HG03469 (cell line): ENCODE measurements around the gene NR3C2.

Source experiments
- ATAC-seq: cut with Tn5 transposase; IDR thresholded peaks from one replicate; pipeline ENCODE4 v1.9.1; 2021; ENCODE audit warnings: mild to moderate bottlenecking, moderate library complexity, moderate number of reproducible peaks; ENCODE audit not compliant: unreplicated experiment

NR3C2 gene

GRCh38 chr4:148373093-148373492, 69.1 kb downstream of the NR3C2 start:
- no peak for ATAC-seq

- ATAC-seq, result no peak
Observed at GRCh38 chr4:148369919-148370318, 72.3 kb downstream of the NR3C2 start.

- no peak for ATAC-seq
Observed at GRCh38 chr4:148367756-148368155, 74.5 kb downstream of the NR3C2 start.

- no peak for ATAC-seq
Observed at GRCh38 chr4:148366251-148366650, 76.0 kb downstream of the NR3C2 start.

- ATAC-seq, result no peak
Observed at GRCh38 chr4:148364525-148364924, 77.7 kb downstream of the NR3C2 start.

- ATAC-seq, result no peak
Observed at GRCh38 chr4:148359769-148360168, 82.4 kb downstream of the NR3C2 start.

- ATAC-seq, result no peak
Observed at GRCh38 chr4:148355442-148356123, 86.6 kb downstream of the NR3C2 start.

GRCh38 chr4:148354186-148354585, 88.0 kb downstream of the NR3C2 start:
- no peak for ATAC-seq

GRCh38 chr4:148353571-148353970, 88.6 kb downstream of the NR3C2 start:
- no peak for ATAC-seq

GRCh38 chr4:148349153-148349552, 93.1 kb downstream of the NR3C2 start:
- ATAC-seq, result no peak

- ATAC-seq, result no peak
Observed at GRCh38 chr4:148346657-148347056, 95.6 kb downstream of the NR3C2 start.

GRCh38 chr4:148345509-148345908, 96.7 kb downstream of the NR3C2 start:
- no peak for ATAC-seq

GRCh38 chr4:148344941-148345340, 97.3 kb downstream of the NR3C2 start:
- no peak for ATAC-seq

- ATAC-seq, result no peak
Observed at GRCh38 chr4:148344352-148344751, 97.9 kb downstream of the NR3C2 start.

- ATAC-seq, result no peak
Observed at GRCh38 chr4:148341980-148342800, 100.0 kb downstream of the NR3C2 start.

- ATAC-seq, result no peak
Observed at GRCh38 chr4:148335133-148335532, 107.1 kb downstream of the NR3C2 start.

- ATAC-seq, result no peak
Observed at GRCh38 chr4:148333265-148333664, 108.9 kb downstream of the NR3C2 start.

GRCh38 chr4:148332486-148332885, 109.7 kb downstream of the NR3C2 start:
- ATAC-seq, result no peak

GRCh38 chr4:148330724-148331123, 111.5 kb downstream of the NR3C2 start:
- no peak for ATAC-seq

GRCh38 chr4:148330161-148330560, 112.1 kb downstream of the NR3C2 start:
- no peak for ATAC-seq

GRCh38 chr4:148329751-148330150, 112.5 kb downstream of the NR3C2 start:
- ATAC-seq, result no peak

- ATAC-seq, result no peak
Observed at GRCh38 chr4:148327683-148328082, 114.5 kb downstream of the NR3C2 start.
